Ovary (tissue), 9 donors: ENCODE data around the gene RBM20. TPM values are rescaled to one million over a fixed set of nuclear protein-coding genes. Genes with fewer than 3 reads are reported as not detected.

Experiments
- DNase-seq, 5 donors: peaks; one replicate each; pipeline ENCODE4 v3.0.0-alpha.2; 2019 to 2020
- H3K27ac ChIP-seq, 2 donors: fragments of 200-600 bp; one replicate each; pipeline versions ENCODE4 v1.5.1 to v1.8.0; 2019 to 2022
- H3K27me3 ChIP-seq: fragments of 200-600 bp; one replicate; pipeline ENCODE4 v1.8.0; 2022
- H3K36me3 ChIP-seq: fragments of 200-600 bp; sonication (generic); one replicate; pipeline ENCODE4 v1.5.1; 2019
- H3K4me1 ChIP-seq: one replicate; pipeline ENCODE4 v1.8.1; 2013; ENCODE audit warnings: mild to moderate bottlenecking, moderate library complexity; ENCODE audit not compliant: insufficient read depth
- H3K4me3 ChIP-seq: fragments of 200-600 bp; sonication (generic); one replicate; pipeline ENCODE4 v1.5.1; 2017
- H3K9me3 ChIP-seq, 2 donors: fragments of 200-600 bp in 1 of 2; sonication (generic) in 1 of 2; one replicate each; pipeline versions ENCODE4 v1.5.1 to v1.8.1; 2013 to 2019; ENCODE audit warnings: mild to moderate bottlenecking in 1 of 2, moderate library complexity in 1 of 2
- CTCF ChIP-seq, 3 donors: fragments of 450-650 bp in 2 of 3; fragments of 200-600 bp in 1 of 3; IDR thresholded peaks; one replicate each; pipeline versions ENCODE4 v1.5.1 to v1.8.0; 2016 to 2022; ENCODE audit warnings: antibody characterized with exemption in 3 of 3, mild to moderate bottlenecking in 1 of 3
- EP300 ChIP-seq: sonication (generic); formaldehyde crosslinking; IDR thresholded peaks from one replicate; pipeline ENCODE4 v1.6.1; 2017; ENCODE audit warnings: antibody characterized with exemption
- POLR2A ChIP-seq: fragments of 450-650 bp; IDR thresholded peaks from one replicate; pipeline ENCODE4 v1.6.1; 2017; ENCODE audit warnings: antibody characterized with exemption, mild to moderate bottlenecking, moderate library complexity
- WGBS, 3 donors: extraction: QIAGEN DNeasy Blood & Tissue Kit in 1 of 3; methylation state at CpG; one replicate each; pipeline versions ENCODE4 v1.1.5 to v1.1.7; 2013 to 2017; 5-methylcytosine and 5-hydroxymethylcytosine counted together
- intact Hi-C, 4 donors: fragments of 100-400 bp; cut with DNase I; formaldehyde crosslinking; loops; one replicate each; pipeline versions ENCODE4 v1.11.0 to v1.15.1; 2022 to 2023
- polyA plus RNA-seq, 2 donors: library from polyadenylated mRNA; stranded (reverse); fragments of 200-250 nt in 1 of 2; fragments of 350-450 nt in 1 of 2; fragmentation: Illumina TruSeq in 1 of 2; extraction: RNeasy Lipid Tissue Mini Kit (QIAGEN cat#74804) in 1 of 2; gene quantifications; one replicate each; pipeline ENCODE4 v1.2.3, GENCODE V29; 2013 to 2014
- total RNA-seq, 7 donors: library from RNA; depleted of rRNA in 2 of 7; stranded (reverse); fragments of >200 nt in 2 of 7; fragmentation: NEBNext Ultra II Directional in 3 of 7; extraction: Animal tissue kit (Norgen Biotek cat#: 25700) in 3 of 7; gene quantifications; one replicate each; pipeline versions ENCODE4 v1.1.0 to v1.2.4, GENCODE V29; 2016 to 2023
- donor health status: DM: no; HTN: no; CAD: no; lungs with moderate emphysema.
- donor health status: DM: no; HTN: no; CAD: no.
- donor health status: Bipolar disorder and iron deficiency.
- donor health status: DM: yes; HTN: yes; CAD: no.
- donor health status: DM: no; HTN: no; CAD: no.
- donor health status: DM: yes; HTN: yes; CAD: no.

The RBM20 gene
- total and polyA plus RNA-seq, 9 donors = 0.96 to 4.9 (median 3.6) TPM

GRCh38 chr10:110822035-110822711, 178.0 kb downstream of the RBM20 start:
- intact Hi-C loops = loop anchor here in 2 of 4 donors (5.0 kb wide), 1 partner anchor 50 kb away; the partner anchor contains the start of gene PDCD4 (in 2 of the 2)
- H3K9me3 ChIP-seq = no peaks in the 10 kb centered on the region
- no peaks in the 10 kb centered on the region for H3K27me3 ChIP-seq
- H3K36me3 ChIP-seq = no peaks in the 10 kb centered on the region
- no peak overlapping the region for H3K4me3 ChIP-seq
- 23 to 26% (median 26%) methylated on average over 4 of the region's 4 CpGs for WGBS, 3 donors
- TF ChIP-seq POLR2A (no peak), EP300 (no peak), CTCF (IDR thresholded peaks at IDR 0.05) (no peak)
- DNase-seq = no peak
- H3K27ac ChIP-seq = peak overlapping the region in 1 of 2 donors; percentile 83
- peaks cover 35% of the 10 kb centered on the region for H3K4me1 ChIP-seq

GRCh38 chr10:110822712-110823311, 178.7 kb downstream of the RBM20 start:
- Histone ChIP-seq H3K4me3 (no peak overlapping the region), H3K36me3 (no peaks in the 10 kb centered on the region), H3K9me3 (no peaks in the 10 kb centered on the region), H3K27me3 (no peaks in the 10 kb centered on the region), H3K27ac (peak overlapping the region in 1 of 2 donors; percentile 83), H3K4me1 (peaks cover 38% of the 10 kb centered on the region)
- no peak for DNase-seq
- 50 to 53% (median 51%) methylated on average over 8 of the region's 8 CpGs for WGBS, 3 donors
- no peak for TF ChIP-seq CTCF (IDR thresholded peaks at IDR 0.05)
- TF ChIP-seq EP300 = no peak
- TF ChIP-seq POLR2A = no peak
- intact Hi-C loops = loop anchor here in 2 of 4 donors (5.0 kb wide), 1 partner anchor 49 kb away; the partner anchor contains the start of gene PDCD4 (in 2 of the 2)

GRCh38 chr10:110824152-110824441, 180.0 kb downstream of the RBM20 start:
- Histone ChIP-seq H3K9me3 (no peaks in the 10 kb centered on the region), H3K4me1 (peaks cover 39% of the 10 kb centered on the region), H3K27ac (no peak overlapping the region), H3K36me3 (no peaks in the 10 kb centered on the region), H3K4me3 (no peak overlapping the region), H3K27me3 (no peaks in the 10 kb centered on the region)
- no peak for DNase-seq
- 58 to 84% (median 72%) methylated on average over 1 of the region's 1 CpG for WGBS, 3 donors
- intact Hi-C loops = loop anchor here in 2 of 4 donors (5.0 kb wide), 1 partner anchor 48 kb away; the partner anchor contains the start of gene PDCD4 (in 2 of the 2)
- no peak for TF ChIP-seq CTCF (IDR thresholded peaks at IDR 0.05)
- TF ChIP-seq EP300 = no peak
- TF ChIP-seq POLR2A = no peak

- Histone ChIP-seq H3K4me1 (peaks cover 35% of the 10 kb centered on the region), H3K36me3 (no peaks in the 10 kb centered on the region), H3K27ac (peak overlapping the region in 1 of 2 donors; percentile 16), H3K9me3 (no peaks in the 10 kb centered on the region), H3K4me3 (no peak overlapping the region), H3K27me3 (no peaks in the 10 kb centered on the region)
- 76 to 87% (median 78%) methylated on average over 5 of the region's 5 CpGs for WGBS, 3 donors
- intact Hi-C loops = loop anchor here in 2 of 4 donors (5.0 kb wide), 1 partner anchor 48 kb away; the partner anchor contains the start of gene PDCD4 (in 2 of the 2)
- TF ChIP-seq POLR2A (no peak), CTCF (IDR thresholded peaks at IDR 0.05) (no peak), EP300 (no peak)
- DNase-seq = no peak
Observed at GRCh38 chr10:110824660-110825059, 180.5 kb downstream of the RBM20 start.
